ENCODE data around the gene SLC24A4. TPM values are rescaled to one million over a fixed set of nuclear protein-coding genes. Genes with fewer than 3 reads are reported as not detected.

Gene SLC24A4
- total RNA-seq, 1 experiment from 2014 or later = not detected

DNA sequence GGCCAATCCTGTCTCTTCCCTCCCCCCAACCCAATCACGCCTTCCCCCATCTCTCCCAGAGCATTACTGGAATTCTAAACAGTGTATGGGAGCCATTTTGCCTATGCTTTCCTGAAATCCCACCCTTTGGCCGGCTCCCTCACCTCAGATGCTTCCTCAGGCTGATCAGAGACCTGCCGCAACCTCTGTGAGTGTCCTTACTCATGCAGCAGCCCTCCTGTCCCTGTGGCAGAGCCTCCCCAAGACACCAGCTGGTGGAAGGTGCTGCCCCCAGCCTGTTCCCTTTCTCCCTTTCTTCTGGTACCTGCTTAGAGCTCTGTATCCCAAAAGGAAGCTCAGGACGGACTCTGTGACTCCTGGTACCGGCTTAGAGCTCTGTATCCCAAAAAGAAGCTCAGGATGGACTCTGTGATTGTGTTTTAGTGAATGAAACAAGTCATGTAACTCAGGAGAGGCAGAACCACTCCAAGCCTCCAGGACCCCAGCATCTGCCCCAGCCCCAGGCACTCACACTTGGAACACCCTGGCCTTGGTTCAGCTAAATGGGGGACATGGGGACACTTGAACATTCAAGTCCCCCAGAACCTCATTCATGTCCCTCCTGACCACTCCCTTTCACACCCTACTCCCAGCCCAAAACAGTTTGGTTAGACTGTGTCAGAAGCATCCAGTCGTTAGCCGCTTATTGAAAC lies 161.3 kb downstream of the SLC24A4 start:
- BruUV-seq (replicated peaks) = no TSS peak
- ChIA-PET CTCF (interaction anchor here (0.6 to 0.7 kb wide), 2 partner anchors 32 to 155 kb away, joined by 3 read pairs; no protein-coding TSS in a partner anchor), POLR2A (no interaction called here)
- Mint-ChIP-seq H3K36me3 (ENCODE audit: insufficient read depth, unreplicated experiment) (no peaks in the 10 kb centered on the region), H3K4me3 (ENCODE audit: unreplicated experiment) (no peak overlapping the region), H3K9me3 (ENCODE audit: unreplicated experiment) (no peaks in the 10 kb centered on the region), H3K27ac (ENCODE audit: low read depth, unreplicated experiment) (no peak overlapping the region), H3K4me1 (ENCODE audit: insufficient read depth, unreplicated experiment) (no peaks in the 10 kb centered on the region), H3K27me3 (ENCODE audit: insufficient read depth, unreplicated experiment) (no peaks in the 10 kb centered on the region)
- no peak for DNase-seq (ENCODE audit: unreplicated experiment)
- TF ChIP-seq, protein P1, sequence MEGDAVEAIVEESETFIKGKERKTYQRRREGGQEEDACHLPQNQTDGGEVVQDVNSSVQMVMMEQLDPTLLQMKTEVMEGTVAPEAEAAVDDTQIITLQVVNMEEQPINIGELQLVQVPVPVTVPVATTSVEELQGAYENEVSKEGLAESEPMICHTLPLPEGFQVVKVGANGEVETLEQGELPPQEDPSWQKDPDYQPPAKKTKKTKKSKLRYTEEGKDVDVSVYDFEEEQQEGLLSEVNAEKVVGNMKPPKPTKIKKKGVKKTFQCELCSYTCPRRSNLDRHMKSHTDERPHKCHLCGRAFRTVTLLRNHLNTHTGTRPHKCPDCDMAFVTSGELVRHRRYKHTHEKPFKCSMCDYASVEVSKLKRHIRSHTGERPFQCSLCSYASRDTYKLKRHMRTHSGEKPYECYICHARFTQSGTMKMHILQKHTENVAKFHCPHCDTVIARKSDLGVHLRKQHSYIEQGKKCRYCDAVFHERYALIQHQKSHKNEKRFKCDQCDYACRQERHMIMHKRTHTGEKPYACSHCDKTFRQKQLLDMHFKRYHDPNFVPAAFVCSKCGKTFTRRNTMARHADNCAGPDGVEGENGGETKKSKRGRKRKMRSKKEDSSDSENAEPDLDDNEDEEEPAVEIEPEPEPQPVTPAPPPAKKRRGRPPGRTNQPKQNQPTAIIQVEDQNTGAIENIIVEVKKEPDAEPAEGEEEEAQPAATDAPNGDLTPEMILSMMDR (IDR thresholded peaks at IDR 0.05; ENCODE audit: unreplicated experiment) = no peak
- intact Hi-C loops (cut with micrococcal nuclease) = no loop called here

DNA sequence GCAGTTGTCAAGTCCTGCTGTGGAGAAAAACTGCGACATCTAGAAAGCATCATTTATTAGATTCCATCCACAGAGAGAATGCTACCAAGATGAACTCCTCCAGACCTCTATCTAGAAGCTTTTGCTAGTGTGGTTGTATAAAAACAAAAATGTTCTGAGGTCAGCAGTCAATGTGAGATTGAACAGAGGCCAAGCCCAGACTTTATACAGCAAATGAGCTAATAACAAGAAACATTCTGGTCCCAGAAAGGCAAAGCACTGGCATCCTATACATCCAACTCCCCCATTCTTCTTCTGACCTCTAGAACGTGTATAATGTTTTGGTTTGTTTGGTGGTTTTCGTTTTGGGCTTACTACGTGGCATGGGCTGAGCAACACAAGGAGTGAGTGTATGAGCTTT lies 163.9 kb downstream of the SLC24A4 start:
- POLR2A ChIA-PET = no interaction called here
- no peak overlapping the region for H3K27ac Mint-ChIP-seq (ENCODE audit: low read depth, unreplicated experiment)
- H3K4me1 Mint-ChIP-seq (ENCODE audit: insufficient read depth, unreplicated experiment) = no peaks in the 10 kb centered on the region
- intact Hi-C loops (cut with micrococcal nuclease) = no loop called here
- no peak overlapping the region for H3K4me3 Mint-ChIP-seq (ENCODE audit: unreplicated experiment)
- CTCF ChIA-PET = no interaction called here
- no peaks in the 10 kb centered on the region for H3K27me3 Mint-ChIP-seq (ENCODE audit: insufficient read depth, unreplicated experiment)
- no peak for DNase-seq (ENCODE audit: unreplicated experiment)
- H3K9me3 Mint-ChIP-seq (ENCODE audit: unreplicated experiment) = no peaks in the 10 kb centered on the region
- TF ChIP-seq, protein P1 (IDR thresholded peaks at IDR 0.05; ENCODE audit: unreplicated experiment) = no peak
- H3K36me3 Mint-ChIP-seq (ENCODE audit: insufficient read depth, unreplicated experiment) = no peaks in the 10 kb centered on the region
- no TSS peak for BruUV-seq (replicated peaks)

DNA sequence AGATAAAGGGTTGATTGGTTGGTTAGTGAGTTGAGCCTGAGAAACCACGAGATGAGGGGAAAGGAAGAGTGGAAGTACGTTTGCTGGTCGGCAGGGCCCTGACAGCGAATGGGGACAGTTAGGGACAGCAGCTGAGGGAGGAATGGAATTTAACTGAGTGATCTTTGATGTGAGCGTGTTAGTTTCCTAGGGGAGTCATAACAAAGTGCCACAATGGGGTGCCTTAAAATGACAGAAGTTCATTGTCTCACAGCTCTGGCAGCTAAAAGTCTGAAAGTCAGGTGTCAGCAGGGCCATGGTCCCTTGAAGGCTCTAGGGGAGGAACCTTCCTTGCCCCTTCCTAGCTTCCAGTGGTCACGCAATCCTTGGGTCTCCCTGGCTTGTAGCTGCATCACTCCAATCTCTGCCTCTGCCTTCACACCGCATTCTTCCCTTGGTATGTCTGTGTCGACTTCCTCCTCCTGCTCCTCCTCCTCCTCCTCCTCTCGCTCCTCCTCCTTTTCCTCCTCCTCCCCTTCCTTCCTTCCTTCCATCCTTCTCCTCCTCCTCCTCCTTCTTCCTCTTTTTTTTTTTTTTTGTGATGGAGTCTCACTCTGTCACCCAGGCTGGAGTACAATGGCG lies 164.7 kb downstream of the SLC24A4 start:
- TF ChIP-seq, protein P1 (IDR thresholded peaks at IDR 0.05; ENCODE audit: unreplicated experiment) = no peak
- BruUV-seq (replicated peaks) = no TSS peak
- Mint-ChIP-seq H3K36me3 (ENCODE audit: insufficient read depth, unreplicated experiment) (no peaks in the 10 kb centered on the region), H3K4me3 (ENCODE audit: unreplicated experiment) (no peak overlapping the region), H3K4me1 (ENCODE audit: insufficient read depth, unreplicated experiment) (no peaks in the 10 kb centered on the region), H3K27me3 (ENCODE audit: insufficient read depth, unreplicated experiment) (no peaks in the 10 kb centered on the region), H3K9me3 (ENCODE audit: unreplicated experiment) (no peaks in the 10 kb centered on the region), H3K27ac (ENCODE audit: low read depth, unreplicated experiment) (no peak overlapping the region)
- CTCF ChIA-PET = no interaction called here
- intact Hi-C loops (cut with micrococcal nuclease) = no loop called here
- no peak for DNase-seq (ENCODE audit: unreplicated experiment)
- POLR2A ChIA-PET = no interaction called here

DNA sequence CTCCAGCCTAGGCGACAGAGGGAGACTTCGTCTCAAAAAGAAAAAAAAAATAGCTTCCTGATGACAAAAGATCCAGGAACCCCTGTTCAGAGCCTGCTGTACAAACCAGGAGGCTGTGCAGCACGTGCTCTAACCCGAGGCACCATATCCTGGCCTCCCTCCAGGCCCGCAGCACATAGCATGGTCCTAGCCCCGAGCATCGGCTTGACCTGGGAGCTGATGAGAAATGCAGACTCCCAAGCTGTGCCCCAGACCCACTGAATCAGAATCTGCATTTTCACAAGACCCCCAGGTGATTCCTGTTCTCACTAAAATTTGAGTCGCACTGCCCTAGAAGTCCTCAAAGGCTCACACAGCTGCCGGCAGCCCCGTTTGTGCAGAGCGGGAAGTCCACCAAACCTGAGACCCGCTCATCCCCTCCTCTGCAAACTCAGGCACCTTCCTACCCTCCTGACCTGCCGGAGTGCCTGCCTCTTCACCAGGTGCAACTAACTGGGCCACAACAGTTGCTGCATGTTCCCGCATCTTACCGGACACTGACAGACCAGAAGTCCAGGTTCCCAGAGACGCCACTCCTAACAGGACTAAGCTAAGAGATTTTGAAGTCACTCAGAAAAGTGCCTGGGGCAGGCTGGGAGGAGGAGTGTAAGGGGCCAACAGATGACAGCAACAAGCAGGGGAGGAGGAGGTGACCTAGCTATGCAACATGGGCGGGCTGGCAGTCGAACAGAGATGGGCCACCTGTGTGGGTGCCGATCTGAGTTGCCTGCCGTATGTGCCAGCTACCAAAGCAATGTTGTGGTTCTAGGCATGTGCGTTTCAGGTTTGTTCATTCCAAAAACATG lies 166.7 kb downstream of the SLC24A4 start:
- BruUV-seq (replicated peaks) = no TSS peak
- Mint-ChIP-seq H3K4me1 (ENCODE audit: insufficient read depth, unreplicated experiment) (no peaks in the 10 kb centered on the region), H3K27ac (ENCODE audit: low read depth, unreplicated experiment) (no peak overlapping the region), H3K27me3 (ENCODE audit: insufficient read depth, unreplicated experiment) (no peaks in the 10 kb centered on the region), H3K9me3 (ENCODE audit: unreplicated experiment) (no peaks in the 10 kb centered on the region), H3K4me3 (ENCODE audit: unreplicated experiment) (no peak overlapping the region), H3K36me3 (ENCODE audit: insufficient read depth, unreplicated experiment) (no peaks in the 10 kb centered on the region)
- POLR2A ChIA-PET = interaction anchor here (0.7 kb wide), 1 partner anchor 62 kb away, joined by 4 read pairs; no protein-coding TSS in a partner anchor
- DNase-seq (ENCODE audit: unreplicated experiment) = no peak
- CTCF ChIA-PET = interaction anchor here (0.5 to 0.7 kb wide), 2 partner anchors 53 to 200 kb away, joined by 3 to 5 read pairs; no protein-coding TSS in a partner anchor
- intact Hi-C loops (cut with micrococcal nuclease) = no loop called here
- TF ChIP-seq, protein P1 (IDR thresholded peaks at IDR 0.05; ENCODE audit: unreplicated experiment) = no peak

All from MCF 10A (cell line).